Left kidney (tissue), 1 donor: Measurements from ENCODE around the gene MFSD8. TPM values are rescaled to one million over a fixed set of nuclear protein-coding genes. Genes with fewer than 3 reads are reported as not detected.

Experiments used
- polyA plus RNA-seq: library from polyadenylated mRNA; unstranded; fragments of 120-200 nt; gene quantifications from one replicate; pipeline ENCODE4 v1.2.1, GENCODE V29; 2013; ENCODE audit not compliant: insufficient read length

Gene MFSD8
- polyA plus RNA-seq, 1 donor = 36.0 TPM

Other genes starting within 250 kb of the MFSD8 start
- gene SLC25A31, start 234.8 kb downstream of the MFSD8 start, polyA plus RNA-seq = 0.07 TPM
- gene HSPA4L, start 182.9 kb downstream of the MFSD8 start, polyA plus RNA-seq = 11.4 TPM
- 36.7 TPM for gene PLK4, start 84.3 kb downstream of the MFSD8 start, polyA plus RNA-seq
- 21.0 TPM for gene ABHD18, start 233 bp upstream of the MFSD8 start, polyA plus RNA-seq
- 25.8 TPM for gene LARP1B, start 96.1 kb upstream of the MFSD8 start, polyA plus RNA-seq